A172 (cell line): ENCODE measurements around the gene ACTL8. TPM values are rescaled to one million over a fixed set of nuclear protein-coding genes. Genes with fewer than 3 reads are reported as not detected.

Experiments used
- DNase-seq: peaks from one replicate; pipeline ENCODE4 v3.0.0-alpha.2; 2015; ENCODE audit warnings: low spot score
- total RNA-seq: library from RNA; depleted of rRNA; stranded (reverse); fragments of >200 nt; shearing (Covaris generic); gene quantifications from 2 replicates; pipeline ENCODE4 v1.2.3, GENCODE V29; 2014; rRNA removed

The ACTL8 gene
- total RNA-seq, 1 experiment from 2014 or later: not detected

DNA sequence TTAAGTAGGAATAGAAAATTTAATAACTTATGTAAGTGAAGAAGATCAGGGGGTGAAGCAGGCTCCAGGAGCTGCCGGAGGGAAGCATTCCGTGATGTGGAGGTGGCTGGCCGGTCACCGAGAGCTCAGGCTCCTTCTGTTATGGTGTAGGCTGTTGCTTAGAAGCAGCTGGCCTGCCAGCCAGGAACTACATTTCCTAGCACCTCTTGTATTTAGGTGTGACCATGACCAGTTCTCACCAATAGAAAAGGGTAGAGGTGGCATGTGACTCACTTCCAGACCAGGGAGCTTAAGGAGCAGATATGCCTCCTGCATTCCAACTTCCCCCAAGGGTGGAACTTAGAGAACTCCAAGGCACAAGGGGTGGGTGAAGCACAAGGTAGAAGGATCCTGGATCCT is 120.7 kb downstream of the ACTL8 start:
- DNase-seq: peak; percentile 41

Other genes starting within 250 kb of the ACTL8 start
- 9.2 and 11.0 TPM in 2 replicates for gene ARHGEF10L, start 215.6 kb upstream of the ACTL8 start, total RNA-seq